ENCODE data around the gene SEZ6L. TPM values are rescaled to one million over a fixed set of nuclear protein-coding genes. Genes with fewer than 3 reads are reported as not detected.

The SEZ6L gene
- polyA plus RNA-seq, 2 of the 4 experiments (the other 2 are of a cell fraction): not detected

- 5% methylated on average over 1 of the region's 1 CpG for WGBS (ENCODE audit: missing lambda C conversion rate)
- ChIA-PET POLR2A (no interaction called here), CTCF (interaction anchor here (0.6 to 8.5 kb wide), 5 partner anchors 10 to 234 kb away, joined by 3 to 85 read pairs (median 6); no protein-coding TSS in a partner anchor)
- TF ChIP-seq POLR2A (IDR thresholded peaks at IDR 0.05; ENCODE audit: low read length): no peak
- no peak for TF ChIP-seq FOSB (CRISPR knock-in tag; IDR thresholded peaks at IDR 0.05)
- TF ChIP-seq SMC3 (IDR thresholded peaks at IDR 0.05): no peak
- no peak for TF ChIP-seq MYC (IDR thresholded peaks at IDR 0.05; ENCODE audit: borderline replicate concordance, low read length)
- TF ChIP-seq EP300 (IDR thresholded peaks at IDR 0.05): no peak
- TF ChIP-seq PHF8 (IDR thresholded peaks at IDR 0.05; ENCODE audit: borderline replicate concordance, low read depth): no peak
- no peak for TF ChIP-seq ZSCAN20 (CRISPR knock-in tag; IDR thresholded peaks at IDR 0.05)
- no peak for TF ChIP-seq CHD2 (IDR thresholded peaks at IDR 0.05; ENCODE audit: low read length, partially characterized antibody)
- TF ChIP-seq TFCP2L1 (CRISPR knock-in tag; IDR thresholded peaks at IDR 0.05): no peak
- no peak for TF ChIP-seq ZC3H11A (IDR thresholded peaks at IDR 0.05)
- TF ChIP-seq MAFK (IDR thresholded peaks at IDR 0.05; ENCODE audit: partially characterized antibody): no peak
- TF ChIP-seq, protein P1, sequence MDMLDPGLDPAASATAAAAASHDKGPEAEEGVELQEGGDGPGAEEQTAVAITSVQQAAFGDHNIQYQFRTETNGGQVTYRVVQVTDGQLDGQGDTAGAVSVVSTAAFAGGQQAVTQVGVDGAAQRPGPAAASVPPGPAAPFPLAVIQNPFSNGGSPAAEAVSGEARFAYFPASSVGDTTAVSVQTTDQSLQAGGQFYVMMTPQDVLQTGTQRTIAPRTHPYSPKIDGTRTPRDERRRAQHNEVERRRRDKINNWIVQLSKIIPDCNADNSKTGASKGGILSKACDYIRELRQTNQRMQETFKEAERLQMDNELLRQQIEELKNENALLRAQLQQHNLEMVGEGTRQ (IDR thresholded peaks at IDR 0.05): no peak
- no peak for TF ChIP-seq CHD4 (IDR thresholded peaks at IDR 0.05; ENCODE audit: borderline replicate concordance)
- no peak for TF ChIP-seq HEYL (CRISPR knock-in tag; IDR thresholded peaks at IDR 0.05)
- TF ChIP-seq RAD21 (conservative IDR thresholded peaks at IDR 0.05 in 1 of 2, IDR thresholded peaks at IDR 0.05 in 1 of 2): no peak
- TF ChIP-seq E2F6 (IDR thresholded peaks at IDR 0.05; ENCODE audit: borderline replicate concordance, low read depth): no peak
- no peak for TF ChIP-seq RCOR1 (IDR thresholded peaks at IDR 0.05; ENCODE audit: low read depth, low read length)
- TF ChIP-seq HES2 (IDR thresholded peaks at IDR 0.05): no peak
- FAIRE-seq (no peak), DNase-seq (ENCODE audit: low read depth in 1 of 2, low spot score in 1 of 2) (no peak), ATAC-seq (no peak)
- Histone ChIP-seq H3K4me1 (no peaks in the 10 kb centered on the region), H3K9me3 (no peaks in the 10 kb centered on the region), H3K27ac (no peak overlapping the region), H3K4me2 (no peak overlapping the region), H3K4me3 (no peak overlapping the region)
Measured at GRCh38 chr22:26394777-26395176, 225.5 kb downstream of the SEZ6L start.

- ChIA-PET CTCF (interaction anchor here (0.7 to 8.5 kb wide), 6 partner anchors 9 to 246 kb away, joined by 3 to 85 read pairs (median 6); no protein-coding TSS in a partner anchor), POLR2A (no interaction called here)
- H3K4me3 ChIP-seq: no peak overlapping the region
- ATAC-seq (no peak), DNase-seq (ENCODE audit: low read depth in 1 of 2, low spot score in 1 of 2) (no peak), FAIRE-seq (no peak)
- no peak overlapping the region for H3K4me2 ChIP-seq
- no peak overlapping the region for H3K27ac ChIP-seq
- TF ChIP-seq HDAC2 (IDR thresholded peaks at IDR 0.05) (no peak), ELK1 (IDR thresholded peaks at IDR 0.05; ENCODE audit: low read depth, low read length) (no peak), PHF8 (IDR thresholded peaks at IDR 0.05; ENCODE audit: borderline replicate concordance, low read depth) (no peak), RNF2 (IDR thresholded peaks at IDR 0.05; ENCODE audit: borderline replicate concordance, low read depth) (no peak), FOSL2 (IDR thresholded peaks at IDR 0.05) (no peak), FOSL2 (CRISPR knock-in tag; IDR thresholded peaks at IDR 0.05) (no peak), JUNB (IDR thresholded peaks at IDR 0.05) (no peak), GATA3 (IDR thresholded peaks at IDR 0.05; ENCODE audit: borderline replicate concordance) (no peak), TP53 (CRISPR knock-in tag; IDR thresholded peaks at IDR 0.05) (no peak), ZC3H11A (IDR thresholded peaks at IDR 0.05) (no peak), CEBPB (IDR thresholded peaks at IDR 0.05) (no peak), CHD4 (IDR thresholded peaks at IDR 0.05; ENCODE audit: borderline replicate concordance) (no peak), MAX (IDR thresholded peaks at IDR 0.05) (no peak)
- TF ChIP-seq, protein P2, sequence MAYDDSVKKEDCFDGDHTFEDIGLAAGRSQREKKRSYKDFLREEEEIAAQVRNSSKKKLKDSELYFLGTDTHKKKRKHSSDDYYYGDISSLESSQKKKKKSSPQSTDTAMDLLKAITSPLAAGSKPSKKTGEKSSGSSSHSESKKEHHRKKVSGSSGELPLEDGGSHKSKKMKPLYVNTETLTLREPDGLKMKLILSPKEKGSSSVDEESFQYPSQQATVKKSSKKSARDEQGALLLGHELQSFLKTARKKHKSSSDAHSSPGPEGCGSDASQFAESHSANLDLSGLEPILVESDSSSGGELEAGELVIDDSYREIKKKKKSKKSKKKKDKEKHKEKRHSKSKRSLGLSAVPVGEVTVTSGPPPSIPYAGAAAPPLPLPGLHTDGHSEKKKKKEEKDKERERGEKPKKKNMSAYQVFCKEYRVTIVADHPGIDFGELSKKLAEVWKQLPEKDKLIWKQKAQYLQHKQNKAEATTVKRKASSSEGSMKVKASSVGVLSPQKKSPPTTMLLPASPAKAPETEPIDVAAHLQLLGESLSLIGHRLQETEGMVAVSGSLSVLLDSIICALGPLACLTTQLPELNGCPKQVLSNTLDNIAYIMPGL (CRISPR knock-in tag; IDR thresholded peaks at IDR 0.05; ENCODE audit: borderline replicate concordance): no peak
- no peaks in the 10 kb centered on the region for H3K4me1 ChIP-seq
- WGBS (ENCODE audit: missing lambda C conversion rate): 40% methylated on average over 5 of the region's 5 CpGs
- no peaks in the 10 kb centered on the region for H3K9me3 ChIP-seq
Measured at GRCh38 chr22:26395926-26396325, 226.7 kb downstream of the SEZ6L start.

Measured in A549 (cell line).